Measurements from ENCODE around the gene DRC7.

DNA sequence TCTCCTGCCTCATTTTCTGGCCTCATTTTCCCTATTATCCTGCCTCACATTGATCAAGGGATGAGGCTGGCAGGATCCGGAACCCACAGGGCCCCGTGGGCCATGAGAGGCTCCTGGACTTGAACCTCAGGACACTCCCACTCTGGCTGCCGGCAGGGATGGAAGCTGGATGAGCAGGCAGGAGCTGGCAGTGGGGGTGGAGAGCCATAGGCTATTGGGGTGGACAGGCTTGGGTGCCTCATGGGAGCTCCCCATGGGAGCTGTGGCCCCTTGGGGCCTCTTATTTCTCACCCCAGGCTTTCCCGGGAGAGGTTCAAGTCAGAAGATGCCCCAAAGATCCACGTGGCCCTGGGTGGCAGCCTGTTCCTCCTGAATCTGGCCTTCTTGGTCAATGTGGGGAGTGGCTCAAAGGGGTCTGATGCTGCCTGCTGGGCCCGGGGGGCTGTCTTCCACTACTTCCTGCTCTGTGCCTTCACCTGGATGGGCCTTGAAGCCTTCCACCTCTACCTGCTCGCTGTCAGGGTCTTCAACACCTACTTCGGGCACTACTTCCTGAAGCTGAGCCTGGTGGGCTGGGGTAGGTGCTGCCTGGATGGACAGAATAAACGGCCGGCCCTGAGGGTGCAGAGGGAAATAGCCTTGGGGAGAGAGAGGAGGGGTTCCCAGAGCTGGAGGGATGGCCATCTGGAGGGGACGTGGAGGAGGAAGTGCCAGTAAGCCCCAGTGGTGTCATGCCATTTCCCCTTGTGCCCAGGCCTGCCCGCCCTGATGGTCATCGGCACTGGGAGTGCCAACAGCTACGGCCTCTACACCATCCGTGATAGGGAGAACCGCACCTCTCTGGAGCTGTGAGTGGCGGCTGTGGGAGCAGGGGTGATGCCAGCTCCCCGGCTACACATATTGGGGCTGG lies 10.7 kb upstream of the DRC7 start:
- TF ChIP-seq EZH2phosphoT487 (IDR thresholded peaks at IDR 0.05; ENCODE audit: insufficient read depth, low read depth) (no peak), EZH2 (IDR thresholded peaks at IDR 0.05; ENCODE audit: insufficient read depth, poor library complexity, severe bottlenecking) (no peak)

Measured in GM23248 (cell line).